Activated T-cell treated with anti-CD3 and anti-CD28 coated beads, Interleukin-2, amount 50 U/mL, for 48 hours (primary cell): ENCODE data around the gene MFGE8.

Experiments used
- DNase-seq, 2 experiments: peaks; one replicate each; pipeline ENCODE4 v3.0.0-alpha.2; 2020

Gene MFGE8

GRCh38 chr15:88871313-88871712 is 41.9 kb downstream of the MFGE8 start:
- no peak for DNase-seq

- no peak for DNase-seq
Measured at GRCh38 chr15:88866295-88866881, 46.8 kb downstream of the MFGE8 start.

- no peak for DNase-seq
Measured at GRCh38 chr15:88865498-88866099, 47.6 kb downstream of the MFGE8 start.

- no peak for DNase-seq
Measured at GRCh38 chr15:88864861-88865497, 48.2 kb downstream of the MFGE8 start.

GRCh38 chr15:88863412-88863811 is 49.8 kb downstream of the MFGE8 start:
- no peak for DNase-seq

GRCh38 chr15:88860212-88860611 is 53.0 kb downstream of the MFGE8 start:
- no peak for DNase-seq

GRCh38 chr15:88859550-88859949 is 53.6 kb downstream of the MFGE8 start:
- DNase-seq: no peak

- no peak for DNase-seq
Measured at GRCh38 chr15:88858934-88859333, 54.2 kb downstream of the MFGE8 start.

- no peak for DNase-seq
Measured at GRCh38 chr15:88852476-88852875, 60.7 kb downstream of the MFGE8 start.

- DNase-seq: no peak
Measured at GRCh38 chr15:88849376-88850072, 63.7 kb downstream of the MFGE8 start.
